DND-41 (cell line): ENCODE measurements around the gene SV2B.

Source experiments
- EZH2 ChIP-seq: IDR thresholded peaks from 3 replicates; pipeline ENCODE4 v1.6.1; 2012; ENCODE audit warnings: borderline replicate concordance, low read depth, mild to moderate bottlenecking, moderate library complexity, low read length, inconsistent platforms; ENCODE audit not compliant: severe bottlenecking
- TF ChIP-seq, protein P1 (sequence below): IDR thresholded peaks from 2 replicates; pipeline ENCODE4 v1.5.1; 2012; ENCODE audit warnings: borderline replicate concordance, low read length, moderate library complexity, mild to moderate bottlenecking; ENCODE audit not compliant: poor library complexity, severe bottlenecking; ENCODE audit errors: extremely low read depth

DNA sequence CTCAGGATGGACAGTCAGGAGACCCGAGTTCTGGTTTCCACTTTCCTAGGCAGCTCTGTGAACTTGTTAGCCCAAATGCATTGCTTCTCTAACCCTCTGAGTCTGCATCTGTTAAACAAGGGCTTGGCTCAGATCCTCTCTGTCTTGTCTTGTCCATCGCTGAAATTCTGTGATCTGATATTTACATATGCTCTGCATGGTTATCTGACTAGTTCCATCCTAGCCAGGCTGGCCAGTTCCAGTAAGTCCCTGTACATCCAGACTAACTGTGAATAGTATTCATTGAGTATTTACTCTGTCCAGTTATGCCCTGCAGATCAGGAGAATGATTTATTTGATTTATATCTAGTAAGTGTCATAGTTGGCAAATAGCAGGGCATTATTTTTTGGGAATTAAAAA lies 27.0 kb upstream of the SV2B start:
- TF ChIP-seq, protein P1, sequence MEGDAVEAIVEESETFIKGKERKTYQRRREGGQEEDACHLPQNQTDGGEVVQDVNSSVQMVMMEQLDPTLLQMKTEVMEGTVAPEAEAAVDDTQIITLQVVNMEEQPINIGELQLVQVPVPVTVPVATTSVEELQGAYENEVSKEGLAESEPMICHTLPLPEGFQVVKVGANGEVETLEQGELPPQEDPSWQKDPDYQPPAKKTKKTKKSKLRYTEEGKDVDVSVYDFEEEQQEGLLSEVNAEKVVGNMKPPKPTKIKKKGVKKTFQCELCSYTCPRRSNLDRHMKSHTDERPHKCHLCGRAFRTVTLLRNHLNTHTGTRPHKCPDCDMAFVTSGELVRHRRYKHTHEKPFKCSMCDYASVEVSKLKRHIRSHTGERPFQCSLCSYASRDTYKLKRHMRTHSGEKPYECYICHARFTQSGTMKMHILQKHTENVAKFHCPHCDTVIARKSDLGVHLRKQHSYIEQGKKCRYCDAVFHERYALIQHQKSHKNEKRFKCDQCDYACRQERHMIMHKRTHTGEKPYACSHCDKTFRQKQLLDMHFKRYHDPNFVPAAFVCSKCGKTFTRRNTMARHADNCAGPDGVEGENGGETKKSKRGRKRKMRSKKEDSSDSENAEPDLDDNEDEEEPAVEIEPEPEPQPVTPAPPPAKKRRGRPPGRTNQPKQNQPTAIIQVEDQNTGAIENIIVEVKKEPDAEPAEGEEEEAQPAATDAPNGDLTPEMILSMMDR, result no peak
- TF ChIP-seq EZH2, result no peak
